NCI-H82 (cell line): ENCODE results near the gene PROCR.
"Not testable (repeated sequence)": the region's sequence is repeated elsewhere in the genome, so short reads cannot be mapped to it uniquely, and the experiment has no call there.

Source experiments
- DNase-seq: peaks from one replicate; lab custom pipeline; 2025; lab: John Stamatoyannopoulos, UW

PROCR gene

GRCh38 chr20:35165221-35166185 is 6.4 kb upstream of the PROCR start:
- no peak for DNase-seq

GRCh38 chr20:35166242-35166830 is 5.5 kb upstream of the PROCR start:
- DNase-seq: peak; percentile 43

GRCh38 chr20:35167787-35168186 is 4.1 kb upstream of the PROCR start:
- no peak for DNase-seq

- not testable (repeated sequence) for DNase-seq
Measured at GRCh38 chr20:35168701-35169409, 3.0 kb upstream of the PROCR start.

GRCh38 chr20:35171438-35171752 is 477 bp upstream of the PROCR start:
- no peak for DNase-seq

- no peak for DNase-seq
Measured at GRCh38 chr20:35172434-35172806, 548 bp downstream of the PROCR start.

- DNase-seq: no peak
Measured at GRCh38 chr20:35173576-35174192, 1.8 kb downstream of the PROCR start.

- DNase-seq: no peak
Measured at GRCh38 chr20:35174458-35175216, 2.8 kb downstream of the PROCR start.

- DNase-seq: no peak
Measured at GRCh38 chr20:35176132-35176531, 4.3 kb downstream of the PROCR start.

GRCh38 chr20:35179292-35180212 is 7.7 kb downstream of the PROCR start:
- DNase-seq: no peak

GRCh38 chr20:35180266-35180665 is 8.4 kb downstream of the PROCR start:
- no peak for DNase-seq

- DNase-seq: no peak
Measured at GRCh38 chr20:35181731-35182130, 9.9 kb downstream of the PROCR start.

GRCh38 chr20:35186691-35187289 is 14.9 kb downstream of the PROCR start:
- DNase-seq: not testable (repeated sequence)

- no peak for DNase-seq
Measured at GRCh38 chr20:35187584-35188190, 15.8 kb downstream of the PROCR start.

- not testable (repeated sequence) for DNase-seq
Measured at GRCh38 chr20:35189223-35189622, 17.4 kb downstream of the PROCR start.

- DNase-seq: no peak
Measured at GRCh38 chr20:35190556-35190955, 18.7 kb downstream of the PROCR start.

GRCh38 chr20:35191419-35192117 is 19.7 kb downstream of the PROCR start:
- peak; percentile 61 for DNase-seq

- no peak for DNase-seq
Measured at GRCh38 chr20:35192118-35192872, 20.4 kb downstream of the PROCR start.
